ENCODE measurements around the gene OBI1.

Gene OBI1

DNA sequence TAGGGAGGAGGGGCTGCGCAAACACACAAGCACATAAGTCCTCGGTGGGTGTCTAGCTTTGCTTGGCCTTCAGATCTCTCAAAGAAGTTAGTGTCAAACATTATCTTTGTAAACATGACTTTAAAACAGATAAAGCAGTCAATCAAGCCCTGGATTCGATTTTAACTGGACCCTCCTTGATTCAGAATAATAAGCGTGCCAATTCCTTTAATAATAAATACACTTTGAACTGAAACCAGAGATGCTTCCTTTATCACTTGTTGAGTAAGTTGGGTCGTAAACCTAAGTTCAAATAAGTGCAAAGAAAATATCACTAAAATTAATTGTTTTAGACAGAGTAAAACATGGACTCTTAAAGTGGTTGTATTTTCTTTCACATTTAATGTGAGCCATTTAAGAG is 86.5 kb downstream of the OBI1 start:
- no peak for DNase-seq

DNA sequence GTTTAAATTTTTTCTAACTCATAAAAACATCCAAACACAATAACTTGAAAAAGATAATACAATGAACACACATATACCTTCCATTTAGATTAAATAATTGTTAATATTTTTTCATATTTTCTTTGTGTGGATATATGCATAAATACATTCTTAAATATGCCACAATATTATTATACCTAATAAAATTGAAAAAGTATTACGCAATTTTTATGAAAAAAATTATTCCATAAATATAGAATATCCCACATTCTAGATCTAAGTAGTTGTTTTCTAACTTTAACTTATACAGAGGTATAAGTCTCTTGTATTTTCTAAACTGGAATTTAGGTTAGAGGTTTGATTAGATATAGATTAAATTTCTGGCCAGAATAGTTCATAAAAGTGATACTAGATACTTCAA is 89.9 kb downstream of the OBI1 start:
- DNase-seq = no peak

DNA sequence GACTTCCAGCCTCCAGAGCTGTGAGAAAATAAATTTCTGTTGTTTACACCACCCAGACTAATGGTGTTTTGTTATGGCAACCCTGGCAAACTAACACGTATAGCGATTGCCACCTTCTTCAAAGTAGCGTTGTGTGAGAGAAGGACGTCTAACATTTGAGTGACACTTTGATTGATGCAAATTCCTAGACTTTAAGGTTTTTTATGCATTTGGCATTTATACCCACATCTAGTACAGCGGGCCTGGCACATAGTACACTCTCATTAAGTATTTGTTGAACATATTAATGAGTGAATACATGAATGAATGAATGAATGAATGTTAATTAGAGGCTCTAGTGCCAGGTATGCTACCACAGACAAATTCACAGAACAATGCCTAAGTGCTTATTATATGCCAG is 92.3 kb downstream of the OBI1 start:
- no peak for DNase-seq
